Transverse colon (tissue), 4 donors: ENCODE measurements around the gene GTPBP3.

Experiments
- CTCF ChIP-seq, 5 experiments: fragments of 200-600 bp in 3 of 5; fragments of 450-650 bp in 2 of 5; sonication (generic) in 3 of 5; IDR thresholded peaks; 1 replicate in 2 of 5; 2 replicates in 3 of 5; pipeline ENCODE4 v1.5.1; 2016 to 2017; ENCODE audit warnings: antibody characterized with exemption in 5 of 5, inconsistent platforms in 3 of 5, mild to moderate bottlenecking in 2 of 5, moderate library complexity in 1 of 5
- EP300 ChIP-seq: sonication (generic); formaldehyde crosslinking; IDR thresholded peaks from one replicate; pipeline ENCODE4 v1.6.1; 2017; ENCODE audit warnings: antibody characterized with exemption, low read depth
- POLR2A ChIP-seq: fragments of 450-650 bp; IDR thresholded peaks from one replicate; pipeline ENCODE4 v1.6.1; 2016; ENCODE audit warnings: antibody characterized with exemption, mild to moderate bottlenecking, moderate library complexity
- POLR2AphosphoS5 ChIP-seq, 3 donors: sonication (generic); formaldehyde crosslinking; IDR thresholded peaks; one replicate each; pipeline ENCODE4 v1.6.1; 2016; ENCODE audit warnings: antibody characterized with exemption in 3 of 3

GRCh38 chr19:17320435-17320834, 16.9 kb upstream of the GTPBP3 start:
- TF ChIP-seq POLR2A: no peak
- no peak for TF ChIP-seq EP300
- no peak for TF ChIP-seq CTCF (IDR thresholded peaks at IDR 0.05)
- TF ChIP-seq POLR2AphosphoS5 (IDR thresholded peaks at IDR 0.05): no peak
